Pons (tissue), 1 donor: ENCODE results near the gene CHRNB1.

ENCODE experiments used
- DNase-seq: peaks from one replicate; pipeline ENCODE4 v3.0.0-alpha.2; 2016; ENCODE audit warnings: low spot score

The CHRNB1 gene

GRCh38 chr17:7437950-7438614 lies 6.8 kb upstream of the CHRNB1 start:
- no peak for DNase-seq

GRCh38 chr17:7438656-7439460 lies 6.0 kb upstream of the CHRNB1 start:
- no peak for DNase-seq

- no peak for DNase-seq
These were observed 5.3 kb upstream of the CHRNB1 start, which contains the start of gene FGF11 for GRCh38 chr17:7439462-7440112. Gene FGF11, plus strand, starts transcription at chr17:7439512. Its CDS starts 109 bp downstream, at chr17:7439621.

- no peak for DNase-seq
These were observed 4.6 kb upstream of the CHRNB1 start for GRCh38 chr17:7440113-7440833.

GRCh38 chr17:7440834-7441195 lies 4.0 kb upstream of the CHRNB1 start:
- no peak for DNase-seq

- DNase-seq = no peak
These were observed 3.6 kb upstream of the CHRNB1 start for GRCh38 chr17:7441266-7441665.

- no peak for DNase-seq
These were observed 2.7 kb upstream of the CHRNB1 start for GRCh38 chr17:7442142-7442541.

- DNase-seq = no peak
These were observed 1.1 kb upstream of the CHRNB1 start for GRCh38 chr17:7443499-7444485.

- no peak for DNase-seq
These were observed 733 bp downstream of the CHRNB1 start for GRCh38 chr17:7445619-7445968.

- no peak for DNase-seq
These were observed 3.6 kb downstream of the CHRNB1 start for GRCh38 chr17:7448461-7448860.

- DNase-seq = no peak
These were observed 15.2 kb downstream of the CHRNB1 start for GRCh38 chr17:7459961-7460545.

- DNase-seq = no peak
These were observed 16.2 kb downstream of the CHRNB1 start for GRCh38 chr17:7460850-7461660.

- no peak for DNase-seq
These were observed 17.9 kb downstream of the CHRNB1 start for GRCh38 chr17:7462474-7463371.

- no peak for DNase-seq
These were observed 18.5 kb downstream of the CHRNB1 start for GRCh38 chr17:7463372-7463846.

- no peak for DNase-seq
These were observed 19.2 kb downstream of the CHRNB1 start for GRCh38 chr17:7464081-7464480.

GRCh38 chr17:7465597-7466275 lies 20.9 kb downstream of the CHRNB1 start:
- no peak for DNase-seq

- DNase-seq = no peak
These were observed 21.4 kb downstream of the CHRNB1 start for GRCh38 chr17:7466318-7466638.

- DNase-seq = no peak
These were observed 21.9 kb downstream of the CHRNB1 start for GRCh38 chr17:7466639-7467341.
